Fibroblast of lung (primary cell): ENCODE data around the gene SLC2A5. TPM values are rescaled to one million over a fixed set of nuclear protein-coding genes. Genes with fewer than 3 reads are reported as not detected.

Experiments used
- DNase-seq, 2 donors: peaks; one replicate each; pipeline versions ENCODE4 v3.0.0 to v3.0.0-alpha.2; 2010; ENCODE audit warnings: low read depth in 2 of 2
- H2AFZ ChIP-seq: 2 replicates; pipeline ENCODE4 v1.5.1; 2012; ENCODE audit warnings: low read length, control low read depth, inconsistent platforms
- H3K27ac ChIP-seq: 2 replicates; pipeline ENCODE4 v1.5.1; 2011; ENCODE audit warnings: low read length, control low read depth; ENCODE audit not compliant: insufficient read depth
- H3K27me3 ChIP-seq: 2 replicates; pipeline ENCODE4 v1.5.1; 2011; ENCODE audit warnings: mild to moderate bottlenecking, low read length; ENCODE audit not compliant: control insufficient read depth, insufficient read depth
- H3K36me3 ChIP-seq: 2 replicates; pipeline ENCODE4 v1.5.1; 2011; ENCODE audit warnings: low read length; ENCODE audit not compliant: control insufficient read depth, insufficient read depth
- H3K4me1 ChIP-seq: 2 replicates; pipeline ENCODE4 v1.5.1; 2011; ENCODE audit warnings: low read length; ENCODE audit not compliant: control insufficient read depth, insufficient read depth; ENCODE audit errors: extremely low read depth
- H3K4me2 ChIP-seq: 2 replicates; pipeline ENCODE4 v1.5.1; 2011; ENCODE audit warnings: low read length, control low read depth; ENCODE audit not compliant: insufficient read depth; ENCODE audit errors: extremely low read depth
- H3K4me3 ChIP-seq, 4 experiments: fragments of 200-600 bp in 1 of 4; sonication (generic) in 1 of 4; replicated peaks in 1 of 4; 2 replicates each; pipeline ENCODE4 v1.5.1; 2011 to 2016; ENCODE audit warnings: low read length in 4 of 4, low read depth in 3 of 4, mild to moderate bottlenecking in 3 of 4, control low read depth in 2 of 4, inconsistent platforms in 1 of 4, mixed read lengths in 1 of 4; ENCODE audit not compliant: insufficient read depth in 1 of 4; ENCODE audit errors: control extremely low read depth in 1 of 4
- H3K79me2 ChIP-seq: 2 replicates; pipeline ENCODE4 v1.5.1; 2012; ENCODE audit warnings: mild to moderate bottlenecking, low read length, inconsistent platforms; ENCODE audit not compliant: control insufficient read depth, insufficient read depth
- H3K9ac ChIP-seq: 2 replicates; pipeline ENCODE4 v1.5.1; 2011; ENCODE audit warnings: mild to moderate bottlenecking, low read length, control low read depth; ENCODE audit not compliant: insufficient read depth
- H3K9me3 ChIP-seq: 2 replicates; pipeline ENCODE4 v1.5.1; 2012; ENCODE audit warnings: low read depth, low read length; ENCODE audit not compliant: control insufficient read depth, insufficient read depth
- H4K20me1 ChIP-seq: 2 replicates; pipeline ENCODE4 v1.5.1; 2011; ENCODE audit warnings: low read length; ENCODE audit not compliant: control insufficient read depth, insufficient read depth; ENCODE audit errors: extremely low read depth
- CTCF ChIP-seq, 2 donors: IDR thresholded peaks in 1 of 2; conservative IDR thresholded peaks in 1 of 2; 1 replicate in 1 of 2; 2 replicates in 1 of 2; pipeline ENCODE4 v1.5.1; 2011 to 2012; ENCODE audit warnings: low read length in 2 of 2, control low read depth in 1 of 2, inconsistent platforms in 1 of 2, low read depth in 1 of 2, mild to moderate bottlenecking in 1 of 2
- EZH2 ChIP-seq: IDR thresholded peaks from 2 replicates; pipeline ENCODE4 v1.5.1; 2012; ENCODE audit warnings: low read length, control low read depth, mild to moderate bottlenecking; ENCODE audit errors: missing control alignments
- polyA plus RNA-seq, 2 donors: library from polyadenylated mRNA; depleted of rRNA in 1 of 2; stranded (reverse) in 1 of 2; unstranded in 1 of 2; fragments of >200 nt; gene quantifications; 2 replicates each; pipeline ENCODE4 v1.2.1, GENCODE V29; 2011 to 2012; ENCODE audit warnings: missing spikeins in 1 of 2
- total RNA-seq: library from RNA; depleted of rRNA; stranded (reverse); fragments of >200 nt; gene quantifications from 2 replicates; pipeline ENCODE4 v1.2.1, GENCODE V29; 2014

The SLC2A5 gene
- total and polyA plus RNA-seq, 2 donors (not counting 1 experiment from before 2014, with no cell fraction given): 0.83 to 5.8 TPM

GRCh38 chr1:9065213-9065751 is 4.2 kb downstream of the SLC2A5 start:
- Histone ChIP-seq H3K4me2 (no peak overlapping the region), H3K9me3 (no peaks in the 10 kb centered on the region), H3K4me3 (no peak overlapping the region), H3K79me2 (no peaks in the 10 kb centered on the region), H3K27ac (no peak overlapping the region), H3K9ac (no peak overlapping the region), H2AFZ (no peak overlapping the region), H4K20me1 (no peaks in the 10 kb centered on the region), H3K36me3 (no peaks in the 10 kb centered on the region), H3K4me1 (peaks cover 26% of the 10 kb centered on the region), H3K27me3 (no peaks in the 10 kb centered on the region)
- no peak for TF ChIP-seq EZH2
- no peak for TF ChIP-seq CTCF (conservative IDR thresholded peaks at IDR 0.05 in 1 of 2, IDR thresholded peaks at IDR 0.05 in 1 of 2; ENCODE audit: low read depth in 1 of 2, low read length in 2 of 2)
- DNase-seq: peak in 1 of 2 donors; percentile 47

GRCh38 chr1:9062846-9063245 is 6.6 kb downstream of the SLC2A5 start:
- H3K27me3 ChIP-seq: no peaks in the 10 kb centered on the region
- no peak overlapping the region for H3K4me3 ChIP-seq
- H3K9me3 ChIP-seq: no peaks in the 10 kb centered on the region
- H3K36me3 ChIP-seq: no peaks in the 10 kb centered on the region
- H3K4me2 ChIP-seq: no peak overlapping the region
- no peak overlapping the region for H3K9ac ChIP-seq
- H2AFZ ChIP-seq: no peak overlapping the region
- DNase-seq: no peak
- no peaks in the 10 kb centered on the region for H4K20me1 ChIP-seq
- no peak for TF ChIP-seq EZH2
- TF ChIP-seq CTCF (conservative IDR thresholded peaks at IDR 0.05 in 1 of 2, IDR thresholded peaks at IDR 0.05 in 1 of 2; ENCODE audit: low read depth in 1 of 2, low read length in 2 of 2): no peak
- H3K27ac ChIP-seq: no peak overlapping the region
- peaks cover 23% of the 10 kb centered on the region for H3K4me1 ChIP-seq
- no peaks in the 10 kb centered on the region for H3K79me2 ChIP-seq

DNA sequence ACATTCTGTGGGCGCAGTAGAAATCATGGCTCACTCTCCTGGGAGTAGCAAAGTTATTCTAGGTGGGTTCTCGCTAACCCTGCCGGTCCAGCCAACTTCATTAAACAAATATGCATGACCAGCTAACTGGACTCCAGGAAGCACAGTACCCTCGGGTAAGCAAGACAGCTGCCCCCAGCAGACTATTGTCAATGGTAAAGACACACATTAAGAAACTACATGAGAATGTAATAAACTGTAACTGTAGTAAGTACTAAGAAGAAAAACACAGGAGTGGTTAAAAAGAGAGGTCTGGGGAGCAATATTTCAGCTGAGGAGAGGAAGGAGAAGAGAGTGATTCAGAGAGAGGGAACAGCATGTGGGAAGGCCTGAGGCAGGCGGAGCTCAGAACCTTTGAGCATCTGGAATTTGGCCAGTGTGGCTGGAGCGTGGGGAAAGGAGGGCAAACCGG is 7.4 kb downstream of the SLC2A5 start:
- Histone ChIP-seq H3K36me3 (no peaks in the 10 kb centered on the region), H2AFZ (no peak overlapping the region), H3K27ac (no peak overlapping the region), H3K9ac (no peak overlapping the region), H3K4me1 (peaks cover 16% of the 10 kb centered on the region), H3K9me3 (no peaks in the 10 kb centered on the region), H3K4me3 (no peak overlapping the region), H3K79me2 (no peaks in the 10 kb centered on the region), H3K4me2 (no peak overlapping the region), H3K27me3 (no peaks in the 10 kb centered on the region), H4K20me1 (no peaks in the 10 kb centered on the region)
- peak; percentile 33 to 61 for DNase-seq
- TF ChIP-seq EZH2 (no peak), CTCF (conservative IDR thresholded peaks at IDR 0.05 in 1 of 2, IDR thresholded peaks at IDR 0.05 in 1 of 2; ENCODE audit: low read depth in 1 of 2, low read length in 2 of 2) (no peak)
